ENCODE measurements around the gene RNPC3.

The RNPC3 gene

DNA sequence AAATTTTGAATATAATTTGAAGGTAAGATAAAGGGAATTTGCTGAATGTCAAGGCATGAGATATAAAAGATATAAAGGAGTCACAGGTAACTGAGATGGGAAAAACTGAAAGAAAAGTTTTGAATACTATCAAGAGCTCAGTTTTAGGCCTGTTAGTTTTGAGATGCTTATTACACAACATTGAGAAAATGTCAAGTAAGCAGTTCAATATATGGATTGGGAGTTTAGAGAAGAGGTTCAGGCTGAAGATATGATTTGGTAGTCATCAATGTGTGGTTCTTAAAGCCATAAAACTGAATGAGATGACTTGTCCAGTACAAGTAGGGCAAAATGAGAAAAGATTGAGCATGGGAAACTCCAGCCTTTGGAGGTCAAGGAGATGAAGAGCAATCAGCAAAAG lies 4.7 kb upstream of the RNPC3 start:
- TF ChIP-seq, protein P1, sequence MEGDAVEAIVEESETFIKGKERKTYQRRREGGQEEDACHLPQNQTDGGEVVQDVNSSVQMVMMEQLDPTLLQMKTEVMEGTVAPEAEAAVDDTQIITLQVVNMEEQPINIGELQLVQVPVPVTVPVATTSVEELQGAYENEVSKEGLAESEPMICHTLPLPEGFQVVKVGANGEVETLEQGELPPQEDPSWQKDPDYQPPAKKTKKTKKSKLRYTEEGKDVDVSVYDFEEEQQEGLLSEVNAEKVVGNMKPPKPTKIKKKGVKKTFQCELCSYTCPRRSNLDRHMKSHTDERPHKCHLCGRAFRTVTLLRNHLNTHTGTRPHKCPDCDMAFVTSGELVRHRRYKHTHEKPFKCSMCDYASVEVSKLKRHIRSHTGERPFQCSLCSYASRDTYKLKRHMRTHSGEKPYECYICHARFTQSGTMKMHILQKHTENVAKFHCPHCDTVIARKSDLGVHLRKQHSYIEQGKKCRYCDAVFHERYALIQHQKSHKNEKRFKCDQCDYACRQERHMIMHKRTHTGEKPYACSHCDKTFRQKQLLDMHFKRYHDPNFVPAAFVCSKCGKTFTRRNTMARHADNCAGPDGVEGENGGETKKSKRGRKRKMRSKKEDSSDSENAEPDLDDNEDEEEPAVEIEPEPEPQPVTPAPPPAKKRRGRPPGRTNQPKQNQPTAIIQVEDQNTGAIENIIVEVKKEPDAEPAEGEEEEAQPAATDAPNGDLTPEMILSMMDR (IDR thresholded peaks at IDR 0.05; ENCODE audit: borderline replicate concordance, insufficient read depth, low read depth, low read length), result no peak
- H3K4me3 ChIP-seq (ENCODE audit: low read depth, low read length), result no peak overlapping the region

DNA sequence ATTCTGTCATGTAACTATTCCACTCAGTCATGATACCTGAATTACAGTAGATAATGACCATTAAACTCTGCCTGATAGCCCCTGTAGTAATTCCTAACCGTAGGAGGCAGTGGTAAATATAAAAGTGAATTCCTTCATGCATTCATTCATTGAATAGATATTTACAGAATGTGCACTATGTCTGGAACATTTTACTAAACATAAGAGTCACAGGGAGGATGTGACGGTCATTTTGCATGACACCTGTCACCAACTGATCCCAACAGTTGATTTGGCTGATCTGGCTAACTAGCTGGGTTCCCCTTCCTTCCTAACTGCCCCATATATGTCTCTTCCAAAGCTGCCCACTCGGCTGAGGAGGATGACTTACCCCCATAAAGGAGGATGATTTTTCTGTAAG lies 2.2 kb upstream of the RNPC3 start:
- H3K4me3 ChIP-seq (ENCODE audit: low read depth, low read length), result no peak overlapping the region
- TF ChIP-seq, protein P1 (IDR thresholded peaks at IDR 0.05; ENCODE audit: borderline replicate concordance, insufficient read depth, low read depth, low read length), result no peak

DNA sequence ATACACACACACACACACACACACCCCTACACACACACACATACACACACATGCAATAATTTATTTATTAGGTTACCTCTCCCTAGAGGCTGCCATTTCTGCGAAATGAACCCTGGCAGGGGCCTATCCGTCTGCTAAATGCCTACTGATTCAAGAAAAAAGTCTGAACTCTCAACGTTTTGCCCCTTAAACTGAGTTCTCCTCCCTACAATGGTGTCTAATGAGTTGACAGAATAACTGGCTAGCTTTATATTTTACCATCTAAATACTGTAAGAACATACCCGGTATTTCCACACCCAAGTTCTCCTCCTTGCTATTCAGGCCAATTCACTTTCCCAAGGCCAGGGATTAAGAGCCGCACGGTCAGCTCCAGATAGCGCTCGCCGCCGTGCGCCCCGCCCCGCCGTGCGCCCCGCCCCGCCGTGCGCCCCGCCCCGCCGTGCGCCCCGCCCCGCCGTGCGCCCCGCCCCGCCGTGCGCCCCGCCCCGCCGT lies 339 bp upstream of the RNPC3 start:
- H3K4me3 ChIP-seq (ENCODE audit: low read depth, low read length), result peak overlapping the region; percentile 17
- TF ChIP-seq, protein P1 (IDR thresholded peaks at IDR 0.05; ENCODE audit: borderline replicate concordance, insufficient read depth, low read depth, low read length), result no peak

DNA sequence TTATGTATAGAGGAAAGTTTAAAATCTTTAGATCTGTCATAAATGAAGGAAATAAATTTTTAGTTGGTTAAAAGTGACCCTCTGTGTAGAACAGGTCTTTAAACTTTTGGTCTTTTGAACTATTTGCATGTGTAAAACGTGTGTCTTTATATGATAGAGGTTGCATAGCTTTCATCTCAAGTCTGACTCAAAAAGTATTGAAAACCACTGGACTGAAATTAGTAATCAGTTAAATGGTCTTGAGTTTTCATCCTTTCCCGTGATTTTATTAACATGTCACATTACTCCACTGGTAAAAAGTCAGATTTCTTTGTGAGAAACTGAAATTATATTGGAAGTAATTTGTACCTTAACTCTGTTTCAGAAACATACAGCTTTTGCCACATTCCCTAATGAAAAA lies 1.8 kb downstream of the RNPC3 start:
- TF ChIP-seq, protein P1 (IDR thresholded peaks at IDR 0.05; ENCODE audit: borderline replicate concordance, insufficient read depth, low read depth, low read length), result no peak
- no peak overlapping the region for H3K4me3 ChIP-seq (ENCODE audit: low read depth, low read length)

DNA sequence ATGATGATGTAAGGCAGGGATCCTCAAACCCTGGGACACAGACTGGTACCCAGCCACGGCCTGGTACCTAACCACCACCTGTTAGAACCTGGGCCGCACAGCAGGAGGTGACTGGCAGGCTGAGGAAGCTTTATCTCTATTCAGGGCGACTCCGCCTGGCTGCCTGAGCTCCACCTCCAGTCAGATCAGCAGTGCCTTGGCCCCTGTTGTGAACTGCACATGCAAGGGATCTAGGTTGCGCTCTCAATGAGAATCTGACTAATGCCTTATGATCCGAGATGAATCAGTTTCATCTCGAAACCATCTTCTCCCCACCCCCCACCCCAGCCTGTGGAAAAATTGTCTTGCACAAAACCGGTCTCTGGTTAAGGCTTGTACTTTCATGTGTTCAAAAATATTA lies 4.2 kb downstream of the RNPC3 start:
- no peak overlapping the region for H3K4me3 ChIP-seq (ENCODE audit: low read depth, low read length)
- TF ChIP-seq, protein P1 (IDR thresholded peaks at IDR 0.05; ENCODE audit: borderline replicate concordance, insufficient read depth, low read depth, low read length), result no peak

DNA sequence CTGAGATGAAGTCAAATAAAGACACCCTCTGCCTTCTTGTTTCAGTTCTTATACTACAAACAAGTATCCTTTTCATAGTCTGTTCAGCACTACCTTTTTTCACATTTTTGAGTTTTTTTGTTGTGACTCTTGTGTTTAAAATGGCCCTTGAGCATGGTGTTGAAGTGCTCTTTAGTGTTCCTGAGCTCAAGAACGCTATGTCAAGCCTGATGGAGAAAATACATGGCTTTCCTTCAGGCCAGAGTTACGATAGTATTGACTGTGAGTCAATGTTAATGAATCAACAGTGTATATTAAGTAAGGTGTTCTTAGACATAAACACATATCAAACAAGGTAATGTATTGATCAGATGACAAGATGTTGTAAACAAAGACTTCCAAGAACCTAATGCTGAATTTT lies 12.7 kb downstream of the RNPC3 start:
- TF ChIP-seq, protein P1 (IDR thresholded peaks at IDR 0.05; ENCODE audit: borderline replicate concordance, insufficient read depth, low read depth, low read length), result no peak

DNA sequence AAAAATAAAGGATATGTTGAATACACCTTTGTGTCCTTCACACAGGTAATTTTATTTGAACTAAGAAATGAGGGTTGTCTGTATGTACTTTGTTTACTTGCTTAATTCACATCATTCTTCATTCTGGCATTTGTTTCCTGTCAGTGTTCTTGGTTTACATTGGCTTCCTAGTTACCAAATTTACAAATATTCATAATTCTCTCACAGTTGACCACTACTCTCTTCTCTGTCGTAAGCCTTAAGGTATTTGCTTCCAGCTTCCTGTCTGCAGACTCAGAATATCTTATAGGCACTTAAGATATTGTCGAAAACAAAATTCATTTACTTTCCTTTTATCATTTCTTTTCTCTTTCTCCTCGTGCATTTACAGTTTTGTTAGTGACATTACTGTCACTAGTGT lies 15.9 kb downstream of the RNPC3 start:
- H3K4me3 ChIP-seq (ENCODE audit: low read depth, low read length), result no peak overlapping the region
- TF ChIP-seq, protein P1 (IDR thresholded peaks at IDR 0.05; ENCODE audit: borderline replicate concordance, insufficient read depth, low read depth, low read length), result no peak

More for the DNA sequence above, 12.7 kb downstream of the RNPC3 start:
- H3K4me3 ChIP-seq (ENCODE audit: low read depth, low read length), result no peak overlapping the region
